Measurements from ENCODE around the gene CDH23. TPM values are rescaled to one million over a fixed set of nuclear protein-coding genes. Genes with fewer than 3 reads are reported as not detected.

CDH23 gene
- total and polyA plus RNA-seq, 2 of the 8 experiments (the other 6 are each of a cell fraction or from before 2014, with no cell fraction given) = 1.9 to 4.9 TPM

GRCh38 chr10:71747551-71748523 is 351.1 kb downstream of the CDH23 start:
- Histone ChIP-seq H3K23ac (ENCODE audit: insufficient read length) (no peak overlapping the region), H3K79me2 (ENCODE audit: control insufficient read depth in 1 of 2, insufficient read depth in 2 of 2, low read length in 2 of 2) (no peaks in the 10 kb centered on the region), H2BK12ac (ENCODE audit: low read depth, low read length) (no peak overlapping the region; the same call in 1 of the 2 replicates), H3K9me3 (ENCODE audit: insufficient read depth in 2 of 2, low read depth in 1 of 2, low read length in 1 of 2) (no peaks in the 10 kb centered on the region), H4K91ac (replicated peaks; ENCODE audit: insufficient read length, low read length) (peak overlapping the region; percentile 52), H4K8ac (ENCODE audit: extremely low read depth, insufficient read depth, low read length) (no peak overlapping the region), H3K27ac (ENCODE audit: low read depth, low read length) (no peak overlapping the region), H2AK5ac (ENCODE audit: low read depth, low read length) (no peak overlapping the region), H4K5ac (ENCODE audit: insufficient read length, low read depth, low read length) (no peak overlapping the region), H3K4me1 (replicated peaks in 1 of 4; ENCODE audit: control insufficient read depth in 3 of 4, insufficient read depth in 4 of 4, low read length in 3 of 4) (peaks cover 1 to 8% (median 4%) of the 10 kb centered on the region in 4 experiments; a peak in 4 of 7 replicates), H3K9ac (replicated peaks in 1 of 4; ENCODE audit: extremely low read depth in 1 of 4, low read depth in 3 of 4, low read length in 3 of 4) (no peak overlapping the region; a peak in 1 of 7 replicates), H3K4me3 (ENCODE audit: extremely low read depth in 1 of 4, insufficient read depth in 2 of 4, low read depth in 3 of 4, low read length in 4 of 4) (no peak overlapping the region), H2BK20ac (ENCODE audit: low read length) (no peak overlapping the region), H3K14ac (ENCODE audit: insufficient read length) (no peak overlapping the region), H3K18ac (ENCODE audit: extremely low read depth, low read length) (peak overlapping the region; percentile 32), H3K56ac (replicated peaks; ENCODE audit: insufficient read length, low read depth, low read length) (no peak overlapping the region), H2BK15ac (ENCODE audit: low read length) (no peak overlapping the region), H3K36me3 (ENCODE audit: control insufficient read depth in 2 of 4, insufficient read depth in 4 of 4, low read length in 3 of 4) (no peaks in the 10 kb centered on the region), H2AFZ (ENCODE audit: low read length) (peak overlapping the region; percentile 18), H3K23me2 (ENCODE audit: low read depth, low read length) (no peaks in the 10 kb centered on the region), H3K4ac (replicated peaks; ENCODE audit: insufficient read length, low read depth, low read length) (peak overlapping the region; percentile 20), H3K79me1 (ENCODE audit: low read depth, low read length) (no peaks in the 10 kb centered on the region), H2BK5ac (ENCODE audit: low read depth, low read length) (no peak overlapping the region; the same call in 1 of the 2 replicates), H2BK120ac (replicated peaks; ENCODE audit: low read depth, low read length) (no peak overlapping the region), H4K20me1 (replicated peaks in 1 of 2; ENCODE audit: control insufficient read depth in 1 of 2, insufficient read depth in 2 of 2, low read length in 2 of 2) (no peaks in the 10 kb centered on the region), H3K4me2 (ENCODE audit: insufficient read depth in 1 of 2, low read depth in 2 of 2, low read length in 2 of 2) (no peak overlapping the region), H3K27me3 (replicated peaks in 1 of 4; ENCODE audit: control insufficient read depth in 3 of 4, extremely low read depth in 1 of 4, insufficient read depth in 3 of 4, low read length in 3 of 4) (0 out of 7 replicates have a peak, but pooled peaks cover 0 to 2% (median 0%) of the 10 kb centered on the region in 4 experiments)
- no peak for DNase-seq (ENCODE audit: low read depth in 1 of 2, low spot score in 2 of 2)
- WGBS, 2 experiments (ENCODE audit: extremely low coverage in 1 of 2, insufficient coverage in 1 of 2, insufficient read length in 1 of 2, insufficient replicate concordance in 2 of 2, low coverage in 1 of 2, low lambda C conversion rate in 2 of 2, missing lambda C conversion rate in 1 of 2) = 88% methylated on average over 14 of the region's 14 CpGs; no CpG with 5 or more reads in 1 of the 2 experiments
- TF ChIP-seq YY1 (IDR thresholded peaks at IDR 0.05; ENCODE audit: low read depth, low read length) (no peak), RXRA (IDR thresholded peaks at IDR 0.05; ENCODE audit: insufficient read depth, low read depth, low read length) (no peak), MAX (IDR thresholded peaks at IDR 0.05) (0 out of 2 replicates have a peak, but pooled peaks have one; percentile 14), TAF1 (IDR thresholded peaks at IDR 0.05; ENCODE audit: low read depth, low read length) (no peak)
- no peak for FAIRE-seq
- ChIA-PET CTCF (ENCODE audit: partially characterized antibody) (interaction anchor here (0.7 to 4.1 kb wide), 23 partner anchors 9 to 429 kb away, joined by 3 to 23 read pairs (median 4); partner anchors contain the start of genes SLC29A3 and VSIR), POLR2A (ENCODE audit: partially characterized antibody) (no interaction called here)
